Measurements from ENCODE around the gene PAK4.

GRCh38 chr19:39175564-39175963 lies 50.0 kb downstream of the PAK4 start:
- no peak for TF ChIP-seq KLF13 (CRISPR knock-in tag; IDR thresholded peaks at IDR 0.05)
- TF ChIP-seq FOSL1 (CRISPR knock-in tag; IDR thresholded peaks at IDR 0.05; ENCODE audit: borderline replicate concordance): no peak
- TF ChIP-seq MED1 (CRISPR knock-in tag; IDR thresholded peaks at IDR 0.05): no peak

Measured in HepG2 (cell line).